Measurements from ENCODE around the gene FXYD3.

FXYD3 gene

DNA sequence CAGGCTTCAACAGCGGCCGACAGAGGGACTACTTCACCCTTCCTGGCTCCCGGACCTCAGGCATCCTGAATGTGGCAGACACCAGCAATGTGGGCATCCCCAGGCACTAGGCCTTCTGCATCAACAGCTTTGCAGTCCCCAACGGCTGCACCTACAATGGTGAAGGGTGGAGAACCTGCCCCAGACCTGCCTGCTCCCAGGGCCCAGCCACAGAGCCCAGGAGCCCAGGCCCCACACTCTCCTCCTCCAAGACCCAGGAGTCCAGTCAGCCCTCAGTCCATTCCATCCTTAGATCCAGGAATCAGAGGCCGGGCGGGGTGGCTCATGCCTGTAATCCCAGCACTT lies 39.6 kb upstream of the FXYD3 start:
- H3K27me3 ChIP-seq (ENCODE audit: insufficient read depth, poor library complexity, severe bottlenecking) = no peaks in the 10 kb centered on the region
- TF ChIP-seq POLR2AphosphoS5 (IDR thresholded peaks at IDR 0.05; ENCODE audit: low read depth) (no peak), REST (IDR thresholded peaks at IDR 0.05; ENCODE audit: insufficient replicate concordance, low read depth) (no peak), SPI1 (IDR thresholded peaks at IDR 0.05; ENCODE audit: borderline replicate concordance, low read depth) (no peak), GABPA (IDR thresholded peaks at IDR 0.05; ENCODE audit: low read depth) (no peak)
- TF ChIP-seq, protein P1, sequence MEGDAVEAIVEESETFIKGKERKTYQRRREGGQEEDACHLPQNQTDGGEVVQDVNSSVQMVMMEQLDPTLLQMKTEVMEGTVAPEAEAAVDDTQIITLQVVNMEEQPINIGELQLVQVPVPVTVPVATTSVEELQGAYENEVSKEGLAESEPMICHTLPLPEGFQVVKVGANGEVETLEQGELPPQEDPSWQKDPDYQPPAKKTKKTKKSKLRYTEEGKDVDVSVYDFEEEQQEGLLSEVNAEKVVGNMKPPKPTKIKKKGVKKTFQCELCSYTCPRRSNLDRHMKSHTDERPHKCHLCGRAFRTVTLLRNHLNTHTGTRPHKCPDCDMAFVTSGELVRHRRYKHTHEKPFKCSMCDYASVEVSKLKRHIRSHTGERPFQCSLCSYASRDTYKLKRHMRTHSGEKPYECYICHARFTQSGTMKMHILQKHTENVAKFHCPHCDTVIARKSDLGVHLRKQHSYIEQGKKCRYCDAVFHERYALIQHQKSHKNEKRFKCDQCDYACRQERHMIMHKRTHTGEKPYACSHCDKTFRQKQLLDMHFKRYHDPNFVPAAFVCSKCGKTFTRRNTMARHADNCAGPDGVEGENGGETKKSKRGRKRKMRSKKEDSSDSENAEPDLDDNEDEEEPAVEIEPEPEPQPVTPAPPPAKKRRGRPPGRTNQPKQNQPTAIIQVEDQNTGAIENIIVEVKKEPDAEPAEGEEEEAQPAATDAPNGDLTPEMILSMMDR (IDR thresholded peaks at IDR 0.05; ENCODE audit: insufficient read depth, low read length) = no peak

GRCh38 chr19:35076657-35077056 lies 39.0 kb upstream of the FXYD3 start:
- DNase-seq (ENCODE audit: low read depth in 1 of 2, low spot score in 1 of 2) = no peak
- H3K27me3 ChIP-seq (ENCODE audit: insufficient read depth, poor library complexity, severe bottlenecking) = no peaks in the 10 kb centered on the region
- no peak overlapping the region for H3K27ac ChIP-seq (replicated peaks)
- TF ChIP-seq SPI1 (IDR thresholded peaks at IDR 0.05; ENCODE audit: borderline replicate concordance, low read depth) (no peak), GABPA (IDR thresholded peaks at IDR 0.05; ENCODE audit: low read depth) (no peak), POLR2AphosphoS5 (IDR thresholded peaks at IDR 0.05; ENCODE audit: low read depth) (no peak), REST (IDR thresholded peaks at IDR 0.05; ENCODE audit: insufficient replicate concordance, low read depth) (no peak)
- TF ChIP-seq, protein P1 (IDR thresholded peaks at IDR 0.05; ENCODE audit: insufficient read depth, low read length) = no peak
- H3K4me3 ChIP-seq (replicated peaks; ENCODE audit: insufficient read depth, low read length) = no peak overlapping the region

More for the DNA sequence above, 39.6 kb upstream of the FXYD3 start:
- no peak overlapping the region for H3K4me3 ChIP-seq (replicated peaks; ENCODE audit: insufficient read depth, low read length)
- no peak overlapping the region for H3K27ac ChIP-seq (replicated peaks)
- no peak for DNase-seq (ENCODE audit: low read depth in 1 of 2, low spot score in 1 of 2)

GRCh38 chr19:35077411-35078223 lies 38.0 kb upstream of the FXYD3 start:
- Histone ChIP-seq H3K27me3 (ENCODE audit: insufficient read depth, poor library complexity, severe bottlenecking) (no peaks in the 10 kb centered on the region), H3K27ac (replicated peaks) (no peak overlapping the region), H3K4me3 (replicated peaks; ENCODE audit: insufficient read depth, low read length) (no peak overlapping the region)
- TF ChIP-seq GABPA (IDR thresholded peaks at IDR 0.05; ENCODE audit: low read depth) (no peak), SPI1 (IDR thresholded peaks at IDR 0.05; ENCODE audit: borderline replicate concordance, low read depth) (no peak), POLR2AphosphoS5 (IDR thresholded peaks at IDR 0.05; ENCODE audit: low read depth) (no peak), REST (IDR thresholded peaks at IDR 0.05; ENCODE audit: insufficient replicate concordance, low read depth) (no peak)
- TF ChIP-seq, protein P1 (IDR thresholded peaks at IDR 0.05; ENCODE audit: insufficient read depth, low read length) = no peak
- no peak for DNase-seq (ENCODE audit: low read depth in 1 of 2, low spot score in 1 of 2)

Data from HL-60 (cell line).